DND-41 (cell line): ENCODE data around the gene FTH1.
A peak's percentile ranks its signal among the peaks of the same experiment; 100 is the strongest.
"Not testable (repeated sequence)": the region's sequence is repeated elsewhere in the genome, so short reads cannot be mapped to it uniquely, and the experiment has no call there.

Experiments used
- ATAC-seq: fragments of 200-7000 bp; cut with Tn5 transposase; 3 replicates; pipeline ENCODE4 v1.9.1; 2021; ENCODE audit warnings: low read depth; ENCODE audit not compliant: insufficient read depth
- DNase-seq: peaks from one replicate; pipeline ENCODE4 v3.0.0-alpha.2; 2020
- H2AFZ ChIP-seq: 2 replicates; pipeline ENCODE4 v1.6.0; 2012; ENCODE audit warnings: low read depth, low read length
- H3K27ac ChIP-seq: 2 replicates; pipeline ENCODE4 v1.5.1; 2012; ENCODE audit warnings: low read length, inconsistent platforms
- H3K27me3 ChIP-seq: fragments of 200-600 bp; sonication (generic); 2 replicates; pipeline ENCODE4 v1.6.0; 2012; ENCODE audit warnings: low read length, mild to moderate bottlenecking, inconsistent platforms; ENCODE audit not compliant: insufficient read depth, poor library complexity
- H3K36me3 ChIP-seq: 2 replicates; pipeline ENCODE4 v1.5.1; 2012; ENCODE audit warnings: low read length, inconsistent platforms; ENCODE audit not compliant: insufficient read depth
- H3K4me1 ChIP-seq: 2 replicates; pipeline ENCODE4 v1.5.1; 2012; ENCODE audit warnings: mild to moderate bottlenecking, low read length; ENCODE audit not compliant: insufficient read depth
- H3K4me2 ChIP-seq: 2 replicates; pipeline ENCODE4 v1.6.0; 2012; ENCODE audit warnings: mild to moderate bottlenecking, moderate library complexity, low read length, inconsistent platforms; ENCODE audit not compliant: insufficient read depth
- H3K4me3 ChIP-seq, 2 experiments: fragments of 200-600 bp in 1 of 2; shearing (Covaris generic) in 1 of 2; 2 replicates each; pipeline ENCODE4 v1.5.1; 2012 to 2016; ENCODE audit warnings: inconsistent platforms in 2 of 2, low read length in 2 of 2, mild to moderate bottlenecking in 2 of 2, low read depth in 1 of 2, moderate library complexity in 1 of 2
- H3K79me2 ChIP-seq: 2 replicates; pipeline ENCODE4 v1.6.0; 2012; ENCODE audit warnings: low read length, inconsistent platforms; ENCODE audit not compliant: insufficient read depth
- H3K9ac ChIP-seq: 2 replicates; pipeline ENCODE4 v1.6.0; 2012; ENCODE audit warnings: low read depth, mild to moderate bottlenecking, inconsistent platforms, low read length, moderate library complexity
- H3K9me3 ChIP-seq: 2 replicates; pipeline ENCODE4 v1.5.1; 2012; ENCODE audit warnings: low read length, moderate library complexity, mild to moderate bottlenecking, inconsistent platforms; ENCODE audit not compliant: insufficient read depth, severe bottlenecking
- H4K20me1 ChIP-seq: 2 replicates; pipeline ENCODE4 v1.6.0; 2012; ENCODE audit warnings: low read length; ENCODE audit not compliant: insufficient read depth
- CTCF ChIP-seq: IDR thresholded peaks from 2 replicates; pipeline ENCODE4 v1.5.1; 2012; ENCODE audit warnings: borderline replicate concordance, low read length, moderate library complexity, mild to moderate bottlenecking; ENCODE audit not compliant: poor library complexity, severe bottlenecking; ENCODE audit errors: extremely low read depth
- EZH2 ChIP-seq: IDR thresholded peaks from 3 replicates; pipeline ENCODE4 v1.6.1; 2012; ENCODE audit warnings: borderline replicate concordance, low read depth, mild to moderate bottlenecking, moderate library complexity, low read length, inconsistent platforms; ENCODE audit not compliant: severe bottlenecking

The FTH1 gene

DNA sequence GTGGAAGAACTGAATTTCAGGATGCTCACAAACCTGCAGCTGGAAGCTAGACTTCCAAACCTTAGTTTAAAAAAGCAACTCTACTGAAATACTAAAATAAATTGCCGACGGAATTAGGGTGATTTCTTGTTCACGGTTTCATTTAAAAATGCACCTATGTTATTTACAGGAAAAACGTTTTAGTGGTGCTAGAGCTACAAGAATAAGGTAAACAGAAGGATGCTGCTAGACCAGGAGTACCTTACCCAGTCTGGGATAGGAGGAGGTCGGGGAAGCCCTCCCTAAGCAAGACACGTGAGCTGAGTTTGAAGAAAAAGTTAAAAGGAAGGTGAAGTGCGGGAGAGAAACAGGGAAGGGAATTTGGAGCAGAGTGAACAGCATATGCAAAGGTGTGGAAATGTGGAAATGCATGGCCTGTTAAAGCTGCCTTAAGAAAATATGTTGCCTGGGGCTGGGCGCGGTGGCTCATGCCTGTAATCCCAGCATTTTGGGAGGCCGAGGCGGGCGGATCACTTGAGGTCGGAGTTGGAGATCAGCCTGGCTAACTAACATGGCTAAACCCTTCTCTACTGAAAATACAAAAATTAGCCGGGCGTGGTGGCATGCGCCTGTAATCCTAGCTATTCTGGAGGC lies 1.4 kb upstream of the FTH1 start:
- ATAC-seq (no peak), DNase-seq (no peak)
- Histone ChIP-seq H3K36me3 (peaks cover 28% of the 10 kb centered on the region), H3K27me3 (no peaks in the 10 kb centered on the region), H3K9me3 (no peaks in the 10 kb centered on the region), H4K20me1 (peaks cover 22% of the 10 kb centered on the region), H2AFZ (peak overlapping the region; percentile 97; the same call in 1 of the 2 replicates), H3K4me2 (peak overlapping the region; percentile 82), H3K79me2 (peaks cover 20% of the 10 kb centered on the region), H3K4me1 (peaks cover 47% of the 10 kb centered on the region), H3K9ac (peak overlapping the region; percentile 83), H3K4me3 (peak overlapping the region in 1 of 2 experiments; percentile 64; a peak in 2 of 4 replicates), H3K27ac (no peak overlapping the region)
- TF ChIP-seq CTCF (no peak), EZH2 (no peak)

- Histone ChIP-seq H3K4me2 (peak overlapping the region; percentile 82), H3K9me3 (no peaks in the 10 kb centered on the region), H3K79me2 (peaks cover 20% of the 10 kb centered on the region), H3K4me1 (peaks cover 47% of the 10 kb centered on the region), H3K27me3 (no peaks in the 10 kb centered on the region), H4K20me1 (peaks cover 22% of the 10 kb centered on the region), H2AFZ (peak overlapping the region; percentile 97), H3K27ac (peak overlapping the region; percentile 88), H3K9ac (peak overlapping the region; percentile 83), H3K4me3 (peak overlapping the region; percentile 40 to 64; a peak in 3 of 4 replicates), H3K36me3 (peaks cover 33% of the 10 kb centered on the region)
- no peak for TF ChIP-seq CTCF
- TF ChIP-seq EZH2 = no peak
- ATAC-seq (peak; percentile 13; the same call in 2 of the 3 replicates), DNase-seq (peak; percentile 66)
These were observed 707 bp upstream of the FTH1 start for GRCh38 chr11:61967924-61968757.

GRCh38 chr11:61966734-61967115 lies 709 bp downstream of the FTH1 start:
- ATAC-seq (peak; percentile 37), DNase-seq (peak; percentile 57)
- Histone ChIP-seq H3K27me3 (no peaks in the 10 kb centered on the region), H3K9ac (peak overlapping the region; percentile 83), H3K9me3 (no peaks in the 10 kb centered on the region), H3K4me2 (peak overlapping the region; percentile 82), H2AFZ (peak overlapping the region; percentile 56), H3K4me1 (peaks cover 35% of the 10 kb centered on the region), H3K36me3 (peaks cover 33% of the 10 kb centered on the region), H3K27ac (peak overlapping the region; percentile 60), H4K20me1 (peaks cover 22% of the 10 kb centered on the region), H3K4me3 (peak overlapping the region; percentile 47 to 64), H3K79me2 (peaks cover 20% of the 10 kb centered on the region)
- TF ChIP-seq CTCF = no peak

- H3K27me3 ChIP-seq, H2AFZ ChIP-seq, H3K9me3 ChIP-seq, H3K9ac ChIP-seq, DNase-seq, ATAC-seq, H3K27ac ChIP-seq, H3K4me3 ChIP-seq: not testable (repeated sequence)
- peaks cover 30% of the 10 kb centered on the region for H3K4me1 ChIP-seq
- peaks cover 20% of the 10 kb centered on the region for H3K79me2 ChIP-seq
- peaks cover 22% of the 10 kb centered on the region for H4K20me1 ChIP-seq
- H3K36me3 ChIP-seq = peaks cover 33% of the 10 kb centered on the region
- peak overlapping the region; percentile 82; the same call in 1 of the 2 replicates for H3K4me2 ChIP-seq
These were observed 2.7 kb downstream of the FTH1 start for GRCh38 chr11:61964666-61965271.
